A673 (cell line): ENCODE data around the gene GMDS. TPM values are rescaled to one million over a fixed set of nuclear protein-coding genes. Genes with fewer than 3 reads are reported as not detected.

ENCODE experiments used
- BruUV-seq: library from RNA; stranded (reverse); fragments of 400-500 nt; replicated peaks from 2 replicates; lab custom pipeline; 2021; lab: Mats Ljungman, UMichigan
- CTCF ChIA-PET: fragments of 300-600 bp; sonication (Branson Sonifier 250); formaldehyde crosslinking; loops from one replicate; lab custom pipeline; 2022; ENCODE audit warnings: antibody characterized with exemption; lab: Charles Lee
- POLR2A ChIA-PET: fragments of 300-600 bp; sonication (Branson Sonifier 250); formaldehyde crosslinking; loops from one replicate; lab custom pipeline; 2022; ENCODE audit warnings: antibody characterized with exemption; ENCODE audit not compliant: low non-redundant PET; lab: Charles Lee
- DNase-seq: peaks from one replicate; pipeline ENCODE4 v3.0.0-alpha.2; 2015; ENCODE audit warnings: low spot score
- H3K27ac ChIP-seq: fragments of 200-600 bp; sonication (generic); 2 replicates; pipeline ENCODE4 v1.5.1; 2016; ENCODE audit warnings: mixed run types, low read depth, mild to moderate bottlenecking, mixed read lengths, antibody characterized with exemption, low read length; ENCODE audit not compliant: poor library complexity, severe bottlenecking
- H3K27me3 ChIP-seq: fragments of 200-600 bp; sonication (generic); replicated peaks from 2 replicates; pipeline ENCODE4 v1.6.1; 2017; ENCODE audit warnings: mixed run types, low read depth, mild to moderate bottlenecking, mixed read lengths, antibody characterized with exemption, low read length; ENCODE audit not compliant: insufficient read depth, poor library complexity
- H3K36me3 ChIP-seq: fragments of 200-600 bp; sonication (generic); 2 replicates; pipeline ENCODE4 v1.6.1; 2016; ENCODE audit warnings: mixed run types, mild to moderate bottlenecking, mixed read lengths, antibody characterized with exemption, low read length; ENCODE audit not compliant: insufficient read depth, poor library complexity, severe bottlenecking
- H3K4me1 ChIP-seq: fragments of 200-600 bp; sonication (generic); 2 replicates; pipeline ENCODE4 v1.6.1; 2017; ENCODE audit warnings: mixed run types, mild to moderate bottlenecking, mixed read lengths, antibody characterized with exemption, low read length; ENCODE audit not compliant: insufficient read depth, poor library complexity, severe bottlenecking
- H3K4me3 ChIP-seq: fragments of 200-600 bp; sonication (generic); 2 replicates; pipeline ENCODE4 v1.5.1; 2016; ENCODE audit warnings: low read depth, mixed run types, mild to moderate bottlenecking, mixed read lengths, low read length; ENCODE audit not compliant: poor library complexity, severe bottlenecking
- H3K9me3 ChIP-seq: fragments of 200-600 bp; sonication (generic); 2 replicates; pipeline ENCODE4 v1.6.1; 2016; ENCODE audit warnings: mixed run types, low read depth, mild to moderate bottlenecking, mixed read lengths, antibody characterized with exemption, low read length; ENCODE audit not compliant: poor library complexity, severe bottlenecking
- CTCF ChIP-seq: fragments of 300-800, 200-600 bp; sonication (generic); conservative IDR thresholded peaks from 2 replicates; pipeline ENCODE4 v1.5.1; 2017; ENCODE audit warnings: low read depth, mild to moderate bottlenecking, antibody characterized with exemption, low read length, moderate library complexity, mixed read lengths
- EZH2 ChIP-seq: fragments of 200-600 bp; sonication (generic); IDR thresholded peaks from 2 replicates; pipeline ENCODE4 v1.6.1; 2017; ENCODE audit warnings: borderline replicate concordance, low read depth, mild to moderate bottlenecking, mixed read lengths, antibody characterized with exemption, low read length; ENCODE audit not compliant: poor library complexity, severe bottlenecking
- intact Hi-C: fragments of 100-400 bp; cut with micrococcal nuclease; formaldehyde crosslinking; loops from one replicate; pipeline ENCODE4 v1.10.0; 2022; ENCODE audit not compliant: unreplicated experiment
- total RNA-seq: library from RNA; stranded (reverse); gene quantifications from 2 replicates; pipeline ENCODE4 v1.2.3, GENCODE V29; 2021

Gene GMDS
- total RNA-seq, 1 experiment from 2014 or later = 15.2 TPM

DNA sequence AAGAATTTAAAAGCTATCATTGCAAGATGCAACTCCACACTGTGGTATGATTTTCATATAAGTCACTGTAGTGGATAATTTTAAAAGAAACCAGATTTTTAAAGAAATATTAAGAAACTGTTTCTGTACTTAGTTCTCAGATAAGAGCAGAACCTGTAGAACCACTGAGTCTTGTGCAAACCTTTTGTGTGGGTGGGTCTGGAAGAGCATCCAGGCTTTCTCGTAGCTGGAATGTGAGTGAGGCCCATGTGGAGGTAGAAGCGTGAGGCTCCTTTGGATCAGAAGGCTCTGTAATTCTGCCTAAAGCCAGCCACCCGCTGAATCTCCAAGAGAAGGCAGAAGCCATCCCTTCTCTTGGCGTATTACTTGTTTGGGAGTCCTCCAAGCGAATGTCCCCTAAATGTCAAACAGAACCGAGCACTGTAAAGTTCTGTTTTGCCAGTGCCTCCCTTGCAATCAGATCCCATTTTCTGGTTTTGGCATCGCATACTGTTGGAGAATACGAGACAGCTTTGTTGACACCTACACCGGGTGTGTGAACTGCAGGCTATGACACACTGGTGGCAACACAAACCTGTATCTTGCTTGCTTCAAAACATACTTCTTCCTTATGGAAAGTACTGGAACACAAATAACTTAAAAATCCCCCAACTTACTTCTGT, 447.0 kb downstream of the GMDS start:
- TF ChIP-seq EZH2 (no peak), CTCF (no peak)
- no peak for DNase-seq
- Histone ChIP-seq H3K4me1 (peaks cover 5% of the 10 kb centered on the region), H3K4me3 (no peak overlapping the region), H3K27ac (no peak overlapping the region), H3K36me3 (no peaks in the 10 kb centered on the region), H3K27me3 (no peaks in the 10 kb centered on the region), H3K9me3 (no peaks in the 10 kb centered on the region)
- intact Hi-C loops = no loop called here
- ChIA-PET POLR2A (no interaction called here), CTCF (no interaction called here)
- BruUV-seq = no TSS peak

DNA sequence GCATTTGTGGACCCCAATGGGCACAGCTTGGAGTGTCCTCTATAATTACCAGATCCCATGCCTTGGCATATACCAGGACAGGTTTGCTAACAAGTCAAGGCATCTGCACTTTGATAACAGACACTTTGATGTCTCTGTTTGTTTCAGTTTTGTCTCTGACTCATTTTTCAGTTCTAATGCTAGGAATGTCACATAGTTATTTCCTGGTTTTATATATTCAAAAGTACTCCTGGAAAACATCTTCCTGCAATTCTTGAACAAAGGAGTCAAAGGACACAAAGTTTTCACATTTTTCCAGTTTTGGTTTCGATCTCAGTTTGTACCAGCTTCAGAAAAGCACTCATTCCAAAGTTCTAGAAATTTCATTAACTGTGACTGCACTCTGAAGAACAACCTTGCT, 447.6 kb downstream of the GMDS start:
- intact Hi-C loops = no loop called here
- no TSS peak for BruUV-seq
- ChIA-PET CTCF (no interaction called here), POLR2A (no interaction called here)
- no peak for DNase-seq
- Histone ChIP-seq H3K27me3 (no peaks in the 10 kb centered on the region), H3K4me3 (no peak overlapping the region), H3K4me1 (peaks cover 5% of the 10 kb centered on the region), H3K36me3 (no peaks in the 10 kb centered on the region), H3K27ac (no peak overlapping the region), H3K9me3 (no peaks in the 10 kb centered on the region)
- TF ChIP-seq CTCF (no peak), EZH2 (no peak)

GRCh38 chr6:1796706-1797529, 448.5 kb downstream of the GMDS start:
- H3K4me3 ChIP-seq = no peak overlapping the region
- no peak overlapping the region for H3K27ac ChIP-seq
- intact Hi-C loops = no loop called here
- no peak for DNase-seq
- ChIA-PET POLR2A (no interaction called here), CTCF (no interaction called here)
- H3K27me3 ChIP-seq = no peaks in the 10 kb centered on the region
- TF ChIP-seq CTCF (no peak), EZH2 (no peak)
- no peaks in the 10 kb centered on the region for H3K36me3 ChIP-seq
- H3K9me3 ChIP-seq = no peaks in the 10 kb centered on the region
- no peaks in the 10 kb centered on the region for H3K4me1 ChIP-seq
- BruUV-seq = no TSS peak
